HG03457 (cell line): ENCODE measurements around the gene IFRD2.

ENCODE experiments used
- ATAC-seq: cut with Tn5 transposase; IDR thresholded peaks from one replicate; pipeline ENCODE4 v1.9.1; 2021; ENCODE audit warnings: moderate number of reproducible peaks; ENCODE audit not compliant: unreplicated experiment

Gene IFRD2, protein sequence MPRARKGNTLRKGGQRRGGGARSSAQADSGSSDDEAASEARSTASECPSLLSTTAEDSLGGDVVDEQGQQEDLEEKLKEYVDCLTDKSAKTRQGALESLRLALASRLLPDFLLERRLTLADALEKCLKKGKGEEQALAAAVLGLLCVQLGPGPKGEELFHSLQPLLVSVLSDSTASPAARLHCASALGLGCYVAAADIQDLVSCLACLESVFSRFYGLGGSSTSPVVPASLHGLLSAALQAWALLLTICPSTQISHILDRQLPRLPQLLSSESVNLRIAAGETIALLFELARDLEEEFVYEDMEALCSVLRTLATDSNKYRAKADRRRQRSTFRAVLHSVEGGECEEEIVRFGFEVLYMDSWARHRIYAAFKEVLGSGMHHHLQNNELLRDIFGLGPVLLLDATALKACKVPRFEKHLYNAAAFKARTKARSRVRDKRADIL

GRCh38 chr3:50292159-50293078 is at the start of gene IFRD2:
IFRD2 (minus strand) TSS chr3:50292429; CDS start chr3:50292274, 155 bp downstream.
- peak; percentile 82 for ATAC-seq

- ATAC-seq, result no peak
Observed at GRCh38 chr3:50341537-50341936, 49.3 kb upstream of the IFRD2 start.

GRCh38 chr3:50340448-50341329 is 48.5 kb upstream of the IFRD2 start, which contains the start of gene RASSF1:
RASSF1 (minus strand) TSS chr3:50340836; CDS start chr3:50340805, 31 bp downstream.
- ATAC-seq, result no peak

GRCh38 chr3:50340147-50340447 is 47.9 kb upstream of the IFRD2 start:
- ATAC-seq, result no peak

- ATAC-seq, result no peak
Observed at GRCh38 chr3:50339485-50340146, 47.4 kb upstream of the IFRD2 start.

- no peak for ATAC-seq
Observed at GRCh38 chr3:50338965-50339364, 46.7 kb upstream of the IFRD2 start.

GRCh38 chr3:50337175-50337861 is 45.1 kb upstream of the IFRD2 start:
- ATAC-seq, result peak; percentile 48

GRCh38 chr3:50336452-50337174 is 44.4 kb upstream of the IFRD2 start:
- peak; percentile 12 for ATAC-seq

GRCh38 chr3:50334339-50335075 is 42.3 kb upstream of the IFRD2 start:
- no peak for ATAC-seq

DNA sequence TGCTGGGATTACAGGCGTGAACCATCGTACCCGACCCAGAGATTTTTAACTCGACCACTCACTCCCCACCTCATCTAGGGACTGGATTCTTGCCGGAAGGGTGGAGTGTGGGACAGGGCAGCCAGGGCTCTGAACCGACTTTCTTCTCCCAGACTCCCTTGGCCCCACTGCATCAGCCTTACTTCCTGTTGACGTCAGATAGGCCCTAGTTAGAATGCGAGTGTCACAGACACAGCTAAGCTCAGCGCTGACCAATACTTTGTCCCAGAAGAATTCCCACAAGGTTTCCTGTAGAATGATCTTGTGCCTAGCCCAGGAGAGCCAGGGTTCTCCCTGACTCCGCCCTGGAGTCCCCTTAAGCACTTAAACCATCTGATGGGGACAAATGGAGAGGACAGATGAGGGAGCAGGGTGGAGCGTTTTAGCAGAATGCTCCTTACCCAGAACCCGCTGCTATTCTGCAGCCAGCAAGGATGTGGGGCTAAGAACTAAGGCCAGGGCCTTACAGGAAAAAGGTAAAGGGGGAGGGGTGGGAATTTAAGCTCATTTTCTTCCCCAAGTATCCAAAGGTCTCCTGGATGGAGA is 41.6 kb upstream of the IFRD2 start:
- no peak for ATAC-seq

GRCh38 chr3:50331364-50331907 is 39.2 kb upstream of the IFRD2 start:
- ATAC-seq, result no peak

- ATAC-seq, result no peak
Observed at GRCh38 chr3:50330330-50330729, 38.1 kb upstream of the IFRD2 start.

GRCh38 chr3:50327943-50328691 is 35.9 kb upstream of the IFRD2 start, which contains the start of gene TUSC2:
TUSC2 (minus strand) TSS chr3:50328223; CDS start chr3:50328099, 124 bp downstream.
- ATAC-seq, result peak; percentile 64

DNA sequence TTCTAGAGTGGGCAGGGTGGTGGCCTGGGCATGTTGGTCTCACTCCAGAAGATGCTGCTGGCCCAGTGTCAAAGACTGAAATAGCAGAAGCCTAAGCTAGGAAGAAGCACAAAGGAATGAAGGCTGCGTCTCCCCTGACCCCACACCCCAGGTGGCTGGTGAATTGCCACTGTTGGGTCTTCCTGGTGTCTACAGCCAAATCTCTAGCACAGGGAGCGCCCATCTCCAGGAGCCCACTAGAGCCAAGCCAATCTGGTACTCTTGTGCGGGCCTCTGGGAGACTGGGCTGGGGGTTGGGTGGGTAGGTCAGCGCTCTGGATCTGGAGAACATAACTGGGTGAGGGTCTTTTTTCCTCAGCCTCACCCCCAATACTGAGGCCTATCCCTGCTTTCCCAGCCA is 34.9 kb upstream of the IFRD2 start:
- ATAC-seq, result no peak

- ATAC-seq, result no peak
Observed at GRCh38 chr3:50326182-50326541, 33.9 kb upstream of the IFRD2 start.

GRCh38 chr3:50325497-50326181 is 33.4 kb upstream of the IFRD2 start:
- no peak for ATAC-seq
